OCI-LY7 (cell line): ENCODE results near the gene APOD. TPM values are rescaled to one million over a fixed set of nuclear protein-coding genes. Genes with fewer than 3 reads are reported as not detected.
"Not testable (repeated sequence)": the region's sequence is repeated elsewhere in the genome, so short reads cannot be mapped to it uniquely, and the experiment has no call there.

Experiments
- BruUV-seq: library from RNA; stranded (reverse); fragments of 400-500 nt; replicated peaks from 2 replicates; lab custom pipeline; 2021; lab: Mats Ljungman, UMichigan
- CTCF ChIA-PET: fragments of 300-600 bp; sonication (Branson Sonifier 250); formaldehyde crosslinking; loops from one replicate; lab custom pipeline; 2022; ENCODE audit warnings: antibody characterized with exemption; ENCODE audit not compliant: unreplicated experiment; lab: Charles Lee
- POLR2A ChIA-PET: fragments of 300-600 bp; sonication (Branson Sonifier 250); formaldehyde crosslinking; loops from one replicate; lab custom pipeline; 2022; ENCODE audit warnings: antibody characterized with exemption; lab: Charles Lee
- DNase-seq: peaks from one replicate; pipeline ENCODE4 v3.0.0-alpha.2; 2015; ENCODE audit warnings: low spot score
- H2AFZ ChIP-seq: fragments of 200-600 bp; sonication (generic), shearing (Covaris generic); 2 replicates; pipeline ENCODE4 v1.6.1; 2014; ENCODE audit warnings: mild to moderate bottlenecking, antibody characterized with exemption, low read length, moderate library complexity
- H3K27ac ChIP-seq: fragments of 200-600 bp; sonication (generic); 2 replicates; pipeline ENCODE4 v1.5.1; 2014; ENCODE audit warnings: mixed run types, low read depth, mild to moderate bottlenecking, moderate library complexity, low read length, inconsistent platforms; ENCODE audit not compliant: poor library complexity, severe bottlenecking
- H3K36me3 ChIP-seq: fragments of 200-600 bp; sonication (generic); 2 replicates; pipeline ENCODE4 v1.6.1; 2014; ENCODE audit warnings: mild to moderate bottlenecking, antibody characterized with exemption, low read length, moderate library complexity, mixed read lengths; ENCODE audit not compliant: insufficient read depth
- H3K4me1 ChIP-seq: fragments of 200-600 bp; sonication (generic); 2 replicates; pipeline ENCODE4 v1.5.1; 2014; ENCODE audit warnings: mild to moderate bottlenecking, low read length; ENCODE audit not compliant: insufficient read depth, poor library complexity, severe bottlenecking
- H3K4me2 ChIP-seq: fragments of 200-600 bp; sonication (generic); 2 replicates; pipeline ENCODE4 v1.6.1; 2014; ENCODE audit warnings: mild to moderate bottlenecking, low read length
- H3K4me3 ChIP-seq: fragments of 200-600 bp; sonication (generic); 2 replicates; pipeline ENCODE4 v1.5.1; 2014; ENCODE audit warnings: mild to moderate bottlenecking, low read depth, low read length; ENCODE audit not compliant: poor library complexity, severe bottlenecking
- H3K79me2 ChIP-seq: fragments of 200-600 bp; sonication (generic); 2 replicates; pipeline ENCODE4 v1.6.1; 2016; ENCODE audit warnings: low read depth, mild to moderate bottlenecking, low read length, moderate library complexity, mixed read lengths; ENCODE audit not compliant: insufficient read depth
- H3K9me2 ChIP-seq: fragments of 200-600 bp; sonication (generic); 2 replicates; pipeline ENCODE4 v1.6.1; 2016; ENCODE audit warnings: mild to moderate bottlenecking, low read length, mixed read lengths; ENCODE audit not compliant: insufficient read depth
- H3K9me3 ChIP-seq: fragments of 200-600 bp; sonication (generic); 2 replicates; pipeline ENCODE4 v1.6.1; 2014; ENCODE audit warnings: mild to moderate bottlenecking, mixed run types, low read length, mixed read lengths
- H4K20me1 ChIP-seq: fragments of 200-600 bp; sonication (generic); 2 replicates; pipeline ENCODE4 v1.6.1; 2014; ENCODE audit warnings: mild to moderate bottlenecking, antibody characterized with exemption, low read length, moderate library complexity, mixed read lengths; ENCODE audit not compliant: insufficient read depth
- EZH2phosphoT487 ChIP-seq: fragments of 200-600 bp; sonication (generic); IDR thresholded peaks from 2 replicates; pipeline ENCODE4 v1.6.1; 2018; ENCODE audit warnings: low read depth, borderline replicate concordance, mild to moderate bottlenecking, mixed run types, antibody characterized with exemption, low read length, moderate library complexity, mixed read lengths
- intact Hi-C: fragments of 100-400 bp; cut with micrococcal nuclease; formaldehyde crosslinking; loops from one replicate; pipeline ENCODE4 v1.10.0; 2022; ENCODE audit not compliant: unreplicated experiment
- total RNA-seq, 2 experiments: library from RNA; depleted of rRNA in 1 of 2; stranded (reverse); fragments of >200 nt in 1 of 2; shearing (Covaris generic) in 1 of 2; gene quantifications; 2 replicates each; pipeline ENCODE4 v1.2.3, GENCODE V29; 2014 to 2022
- TF ChIP-seq, protein P1 (sequence below): fragments of 200-600 bp; sonication (generic); conservative IDR thresholded peaks from 2 replicates; pipeline ENCODE4 v1.5.1; 2014; ENCODE audit warnings: mild to moderate bottlenecking, antibody characterized with exemption, low read length, moderate library complexity, mixed read lengths

APOD gene
- total RNA-seq, 2 experiments from 2014 or later, result not detected

DNA sequence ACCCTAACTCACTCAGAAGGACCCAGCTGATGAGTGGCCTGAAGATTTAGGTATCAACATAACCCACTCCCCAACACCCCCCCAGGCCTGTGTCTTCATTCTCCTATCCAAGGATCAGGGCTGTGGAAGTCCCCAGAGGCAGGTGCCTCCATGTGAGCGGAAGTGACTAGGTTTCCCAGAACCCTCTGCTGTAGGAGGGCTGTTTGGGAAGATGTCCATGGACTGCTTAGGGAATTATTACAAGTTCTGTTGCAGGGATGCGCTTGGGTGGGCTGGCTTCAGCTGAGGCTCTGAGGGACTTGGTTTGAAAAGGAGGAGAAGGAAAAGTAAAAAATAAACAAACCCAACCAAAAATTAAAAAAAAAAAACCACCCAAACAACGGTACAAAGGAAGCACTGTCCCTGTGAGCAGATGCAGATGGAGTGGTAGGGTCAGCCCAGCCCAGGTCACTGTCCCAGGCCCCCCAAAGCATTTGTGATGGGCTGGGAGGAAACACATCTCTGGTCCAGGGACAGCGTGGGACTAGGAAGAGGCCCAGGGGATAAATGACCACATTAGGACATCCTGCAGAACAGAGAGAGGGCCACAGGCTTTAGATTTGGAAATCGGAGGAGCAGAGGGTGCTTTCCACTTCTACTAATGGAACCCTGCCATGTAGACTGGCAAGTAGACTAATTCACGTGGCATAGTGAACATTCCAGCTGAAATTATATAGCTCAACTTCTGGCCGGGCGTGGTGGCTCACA lies 12.2 kb upstream of the APOD start:
- Histone ChIP-seq H3K4me1 (peaks cover 22% of the 10 kb centered on the region), H3K4me3 (no peak overlapping the region), H3K9me2 (no peaks in the 10 kb centered on the region), H3K79me2 (no peaks in the 10 kb centered on the region), H3K36me3 (no peaks in the 10 kb centered on the region), H3K27ac (no peak overlapping the region), H2AFZ (no peak overlapping the region), H4K20me1 (no peaks in the 10 kb centered on the region), H3K4me2 (no peak overlapping the region), H3K9me3 (no peaks in the 10 kb centered on the region)
- no TSS peak for BruUV-seq
- no peak for DNase-seq
- POLR2A ChIA-PET, result interaction anchor here (1.2 kb wide), 1 partner anchor 18 kb away, joined by 4 read pairs; no protein-coding TSS in a partner anchor
- intact Hi-C loops, result no loop called here
- CTCF ChIA-PET, result no interaction called here
- TF ChIP-seq, protein P1, sequence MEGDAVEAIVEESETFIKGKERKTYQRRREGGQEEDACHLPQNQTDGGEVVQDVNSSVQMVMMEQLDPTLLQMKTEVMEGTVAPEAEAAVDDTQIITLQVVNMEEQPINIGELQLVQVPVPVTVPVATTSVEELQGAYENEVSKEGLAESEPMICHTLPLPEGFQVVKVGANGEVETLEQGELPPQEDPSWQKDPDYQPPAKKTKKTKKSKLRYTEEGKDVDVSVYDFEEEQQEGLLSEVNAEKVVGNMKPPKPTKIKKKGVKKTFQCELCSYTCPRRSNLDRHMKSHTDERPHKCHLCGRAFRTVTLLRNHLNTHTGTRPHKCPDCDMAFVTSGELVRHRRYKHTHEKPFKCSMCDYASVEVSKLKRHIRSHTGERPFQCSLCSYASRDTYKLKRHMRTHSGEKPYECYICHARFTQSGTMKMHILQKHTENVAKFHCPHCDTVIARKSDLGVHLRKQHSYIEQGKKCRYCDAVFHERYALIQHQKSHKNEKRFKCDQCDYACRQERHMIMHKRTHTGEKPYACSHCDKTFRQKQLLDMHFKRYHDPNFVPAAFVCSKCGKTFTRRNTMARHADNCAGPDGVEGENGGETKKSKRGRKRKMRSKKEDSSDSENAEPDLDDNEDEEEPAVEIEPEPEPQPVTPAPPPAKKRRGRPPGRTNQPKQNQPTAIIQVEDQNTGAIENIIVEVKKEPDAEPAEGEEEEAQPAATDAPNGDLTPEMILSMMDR, result no peak
- no peak for TF ChIP-seq EZH2phosphoT487

DNA sequence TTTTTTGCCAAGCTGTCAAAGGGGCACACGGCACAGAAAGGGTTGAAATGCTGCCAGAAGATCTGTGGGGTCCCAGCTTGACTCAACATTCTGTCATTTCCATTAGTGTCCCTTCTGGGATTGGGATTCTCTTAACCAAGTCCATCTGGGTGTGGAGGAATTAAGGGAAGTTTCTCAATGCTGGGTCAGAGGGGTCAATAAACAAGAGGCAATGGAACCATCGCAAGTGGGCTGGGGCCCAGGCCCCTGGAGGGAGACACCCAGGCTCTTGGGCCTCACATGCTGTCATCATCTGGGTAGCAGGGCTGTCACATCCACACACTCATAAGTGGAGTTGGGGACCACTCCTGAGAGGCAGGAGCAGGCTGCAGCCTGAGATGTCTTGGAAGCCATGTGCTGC lies 8.1 kb upstream of the APOD start:
- no peak for DNase-seq
- Histone ChIP-seq H3K4me1 (peaks cover 5% of the 10 kb centered on the region), H3K4me2 (no peak overlapping the region), H2AFZ (no peak overlapping the region), H4K20me1 (no peaks in the 10 kb centered on the region), H3K27ac (no peak overlapping the region), H3K4me3 (no peak overlapping the region), H3K79me2 (no peaks in the 10 kb centered on the region), H3K9me2 (no peaks in the 10 kb centered on the region), H3K36me3 (no peaks in the 10 kb centered on the region), H3K9me3 (peaks cover 5% of the 10 kb centered on the region; the same call in 1 of the 2 replicates)
- CTCF ChIA-PET, result no interaction called here
- intact Hi-C loops, result no loop called here
- TF ChIP-seq, protein P1, result no peak
- TF ChIP-seq EZH2phosphoT487, result no peak
- no TSS peak for BruUV-seq
- POLR2A ChIA-PET, result no interaction called here

DNA sequence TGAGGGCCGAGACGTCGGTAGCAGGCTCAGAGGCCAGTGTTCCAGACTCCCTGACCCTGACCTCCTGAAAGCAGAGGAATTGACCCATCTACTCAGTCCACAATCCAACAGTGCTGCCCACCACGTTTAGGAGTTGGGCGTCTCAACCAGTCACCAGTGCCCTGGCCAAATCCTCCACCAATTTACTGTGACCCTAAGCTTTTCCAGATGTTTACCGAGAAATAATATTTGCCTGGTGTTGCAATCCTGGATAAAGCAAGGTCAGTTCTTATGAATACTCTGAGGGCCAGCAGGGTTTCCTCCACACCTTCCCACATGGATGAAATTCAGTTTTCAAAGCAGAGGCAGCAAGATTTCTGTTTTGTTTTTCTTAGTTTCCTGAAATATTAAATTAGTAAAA lies 7.5 kb upstream of the APOD start:
- Histone ChIP-seq H4K20me1 (no peaks in the 10 kb centered on the region), H3K4me1 (peaks cover 3% of the 10 kb centered on the region), H3K9me3 (peaks cover 5% of the 10 kb centered on the region; the same call in 1 of the 2 replicates), H3K9me2 (no peaks in the 10 kb centered on the region), H3K4me3 (no peak overlapping the region), H3K36me3 (no peaks in the 10 kb centered on the region), H3K4me2 (no peak overlapping the region), H3K27ac (no peak overlapping the region), H2AFZ (no peak overlapping the region), H3K79me2 (no peaks in the 10 kb centered on the region)
- CTCF ChIA-PET, result no interaction called here
- POLR2A ChIA-PET, result no interaction called here
- DNase-seq, result no peak
- BruUV-seq, result no TSS peak
- intact Hi-C loops, result no loop called here
- TF ChIP-seq, protein P1, result no peak
- TF ChIP-seq EZH2phosphoT487, result no peak

DNA sequence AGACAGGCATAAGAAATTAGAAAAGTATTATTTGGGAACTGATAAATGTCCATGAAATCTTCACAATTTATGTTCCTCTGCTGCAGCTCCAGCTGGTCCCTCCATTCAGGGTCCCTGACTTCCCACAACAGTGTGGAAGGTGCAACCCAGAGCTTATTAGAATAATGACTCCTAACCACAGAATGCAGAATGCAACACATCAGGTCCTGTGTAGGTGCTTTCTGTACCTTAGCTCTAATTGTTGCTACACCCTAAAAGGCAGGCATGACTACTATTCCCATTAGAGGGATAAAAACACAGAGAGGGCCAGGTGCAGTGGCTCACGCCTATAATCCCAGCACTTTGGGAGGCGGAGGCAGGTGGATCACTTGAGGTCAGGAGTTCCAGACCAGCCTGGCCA lies 6.6 kb upstream of the APOD start:
- CTCF ChIA-PET, H3K4me1 ChIP-seq, H3K79me2 ChIP-seq, intact Hi-C loops, H4K20me1 ChIP-seq, H3K9me3 ChIP-seq, POLR2A ChIA-PET, H3K27ac ChIP-seq, H3K36me3 ChIP-seq, H3K4me2 ChIP-seq, BruUV-seq, H3K4me3 ChIP-seq, H3K9me2 ChIP-seq, H2AFZ ChIP-seq, DNase-seq: not testable (repeated sequence)
